ENCODE measurements around the gene CAMTA1. TPM values are rescaled to one million over a fixed set of nuclear protein-coding genes. Genes with fewer than 3 reads are reported as not detected.

The CAMTA1 gene
- total RNA-seq, 1 donor from 2014 or later: 62.9 TPM

- H3K27me3 ChIP-seq: no peaks in the 10 kb centered on the region
- H3K36me3 ChIP-seq: no peaks in the 10 kb centered on the region
- H3K4me3 ChIP-seq: peak overlapping the region; percentile 71 to 80
- DNase-seq (ENCODE audit: extremely low spot score in 2 of 2): peak; percentile 100
- intact Hi-C loops (cut with DNase I): no loop called here
- peaks cover 42% of the 10 kb centered on the region for H3K4me1 ChIP-seq
- TF ChIP-seq POLR2A (IDR thresholded peaks at IDR 0.05) (peak in 1 of 2 donors; percentile 92), POLR2AphosphoS5 (IDR thresholded peaks at IDR 0.05; ENCODE audit: insufficient read depth in 1 of 2, low read depth in 1 of 2) (peak; percentile 82 to 84)
- TF ChIP-seq, protein P1, sequence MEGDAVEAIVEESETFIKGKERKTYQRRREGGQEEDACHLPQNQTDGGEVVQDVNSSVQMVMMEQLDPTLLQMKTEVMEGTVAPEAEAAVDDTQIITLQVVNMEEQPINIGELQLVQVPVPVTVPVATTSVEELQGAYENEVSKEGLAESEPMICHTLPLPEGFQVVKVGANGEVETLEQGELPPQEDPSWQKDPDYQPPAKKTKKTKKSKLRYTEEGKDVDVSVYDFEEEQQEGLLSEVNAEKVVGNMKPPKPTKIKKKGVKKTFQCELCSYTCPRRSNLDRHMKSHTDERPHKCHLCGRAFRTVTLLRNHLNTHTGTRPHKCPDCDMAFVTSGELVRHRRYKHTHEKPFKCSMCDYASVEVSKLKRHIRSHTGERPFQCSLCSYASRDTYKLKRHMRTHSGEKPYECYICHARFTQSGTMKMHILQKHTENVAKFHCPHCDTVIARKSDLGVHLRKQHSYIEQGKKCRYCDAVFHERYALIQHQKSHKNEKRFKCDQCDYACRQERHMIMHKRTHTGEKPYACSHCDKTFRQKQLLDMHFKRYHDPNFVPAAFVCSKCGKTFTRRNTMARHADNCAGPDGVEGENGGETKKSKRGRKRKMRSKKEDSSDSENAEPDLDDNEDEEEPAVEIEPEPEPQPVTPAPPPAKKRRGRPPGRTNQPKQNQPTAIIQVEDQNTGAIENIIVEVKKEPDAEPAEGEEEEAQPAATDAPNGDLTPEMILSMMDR (IDR thresholded peaks at IDR 0.05): no peak
- H3K27ac ChIP-seq: peak overlapping the region; percentile 99
- H3K9me3 ChIP-seq: no peaks in the 10 kb centered on the region
Observed at GRCh38 chr1:6784560-6785317, 515 bp upstream of the CAMTA1 start.

GRCh38 chr1:6785728-6786505 is 663 bp downstream of the CAMTA1 start:
- H3K4me1 ChIP-seq: peaks cover 49% of the 10 kb centered on the region
- H3K4me3 ChIP-seq: peak overlapping the region; percentile 79 to 80
- no peaks in the 10 kb centered on the region for H3K36me3 ChIP-seq
- intact Hi-C loops (cut with DNase I): no loop called here
- peak overlapping the region; percentile 91 for H3K27ac ChIP-seq
- no peaks in the 10 kb centered on the region for H3K27me3 ChIP-seq
- DNase-seq (ENCODE audit: extremely low spot score in 2 of 2): no peak
- TF ChIP-seq, protein P1 (IDR thresholded peaks at IDR 0.05): no peak
- TF ChIP-seq POLR2A (IDR thresholded peaks at IDR 0.05) (no peak), POLR2AphosphoS5 (IDR thresholded peaks at IDR 0.05; ENCODE audit: insufficient read depth in 1 of 2, low read depth in 1 of 2) (no peak)
- H3K9me3 ChIP-seq: no peaks in the 10 kb centered on the region

- no peak overlapping the region for H3K27ac ChIP-seq
- H3K9me3 ChIP-seq: no peaks in the 10 kb centered on the region
- H3K36me3 ChIP-seq: no peaks in the 10 kb centered on the region
- H3K4me1 ChIP-seq: peaks cover 41% of the 10 kb centered on the region
- TF ChIP-seq POLR2A (IDR thresholded peaks at IDR 0.05) (no peak), POLR2AphosphoS5 (IDR thresholded peaks at IDR 0.05; ENCODE audit: insufficient read depth in 1 of 2, low read depth in 1 of 2) (no peak)
- TF ChIP-seq, protein P1 (IDR thresholded peaks at IDR 0.05): no peak
- no peak overlapping the region for H3K4me3 ChIP-seq
- no peaks in the 10 kb centered on the region for H3K27me3 ChIP-seq
- intact Hi-C loops (cut with DNase I): no loop called here
- DNase-seq (ENCODE audit: extremely low spot score in 2 of 2): no peak
Observed at GRCh38 chr1:6788946-6789345, 3.7 kb downstream of the CAMTA1 start.

GRCh38 chr1:6790146-6790545 is 4.9 kb downstream of the CAMTA1 start:
- no peak for TF ChIP-seq POLR2AphosphoS5 (IDR thresholded peaks at IDR 0.05; ENCODE audit: insufficient read depth in 1 of 2, low read depth in 1 of 2)
- TF ChIP-seq, protein P1 (IDR thresholded peaks at IDR 0.05): no peak
- no peak for TF ChIP-seq POLR2A (IDR thresholded peaks at IDR 0.05)
- Histone ChIP-seq H3K36me3 (no peaks in the 10 kb centered on the region), H3K27me3 (no peaks in the 10 kb centered on the region), H3K4me1 (peaks cover 40% of the 10 kb centered on the region), H3K4me3 (no peak overlapping the region), H3K27ac (no peak overlapping the region), H3K9me3 (no peaks in the 10 kb centered on the region)
- DNase-seq (ENCODE audit: extremely low spot score in 2 of 2): no peak
- intact Hi-C loops (cut with DNase I): no loop called here
